Omental fat pad (tissue), 4 donors: Measurements from ENCODE around the gene HFM1. TPM values are rescaled to one million over a fixed set of nuclear protein-coding genes. Genes with fewer than 3 reads are reported as not detected.
"Not testable (repeated sequence)": the region's sequence is repeated elsewhere in the genome, so short reads cannot be mapped to it uniquely, and the experiment has no call there.

Experiments used
- ATAC-seq: fragments of 150-250 bp; one replicate; pipeline ENCODE4 v1.9.1; 2016; ENCODE audit warnings: mild to moderate bottlenecking, moderate library complexity; ENCODE audit not compliant: low FRiP score
- DNase-seq: peaks from one replicate; pipeline ENCODE4 v3.0.0-alpha.2; 2019; ENCODE audit warnings: low spot score
- total RNA-seq, 4 donors: library from RNA; depleted of rRNA; stranded (reverse); fragments of >200 nt; gene quantifications; one replicate each; pipeline ENCODE4 v1.1.0, GENCODE V29; 2016
- TF ChIP-seq, protein P1 (sequence below), 3 donors: fragments of 450-650 bp; IDR thresholded peaks; one replicate each; pipeline ENCODE4 v1.5.1; 2016 to 2017; ENCODE audit warnings: antibody characterized with exemption in 3 of 3, mild to moderate bottlenecking in 3 of 3, moderate library complexity in 2 of 3

HFM1 gene
- total RNA-seq, 4 donors from 2014 or later: 0.50 to 1.7 (median 0.78) TPM

DNA sequence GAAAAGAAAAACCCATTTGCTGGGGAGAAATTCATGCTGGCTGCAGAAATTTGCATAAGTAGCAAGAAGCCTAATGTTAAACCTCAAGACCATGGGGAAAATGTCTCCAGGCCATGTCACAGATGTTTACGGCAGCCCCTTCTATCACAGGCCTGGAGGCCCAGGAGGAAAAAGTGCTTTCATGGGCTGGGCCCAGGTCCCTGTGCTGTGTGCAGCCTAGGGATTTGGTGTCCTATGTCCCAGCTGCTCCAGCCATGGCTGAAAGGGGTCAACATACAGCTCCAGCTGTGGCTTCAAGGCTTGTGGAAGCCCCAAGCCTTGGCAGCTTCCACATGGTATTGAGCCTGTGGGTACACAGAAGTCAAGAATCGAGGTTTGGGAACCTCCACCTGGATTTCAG, 93.0 kb downstream of the HFM1 start:
- TF ChIP-seq, protein P1, sequence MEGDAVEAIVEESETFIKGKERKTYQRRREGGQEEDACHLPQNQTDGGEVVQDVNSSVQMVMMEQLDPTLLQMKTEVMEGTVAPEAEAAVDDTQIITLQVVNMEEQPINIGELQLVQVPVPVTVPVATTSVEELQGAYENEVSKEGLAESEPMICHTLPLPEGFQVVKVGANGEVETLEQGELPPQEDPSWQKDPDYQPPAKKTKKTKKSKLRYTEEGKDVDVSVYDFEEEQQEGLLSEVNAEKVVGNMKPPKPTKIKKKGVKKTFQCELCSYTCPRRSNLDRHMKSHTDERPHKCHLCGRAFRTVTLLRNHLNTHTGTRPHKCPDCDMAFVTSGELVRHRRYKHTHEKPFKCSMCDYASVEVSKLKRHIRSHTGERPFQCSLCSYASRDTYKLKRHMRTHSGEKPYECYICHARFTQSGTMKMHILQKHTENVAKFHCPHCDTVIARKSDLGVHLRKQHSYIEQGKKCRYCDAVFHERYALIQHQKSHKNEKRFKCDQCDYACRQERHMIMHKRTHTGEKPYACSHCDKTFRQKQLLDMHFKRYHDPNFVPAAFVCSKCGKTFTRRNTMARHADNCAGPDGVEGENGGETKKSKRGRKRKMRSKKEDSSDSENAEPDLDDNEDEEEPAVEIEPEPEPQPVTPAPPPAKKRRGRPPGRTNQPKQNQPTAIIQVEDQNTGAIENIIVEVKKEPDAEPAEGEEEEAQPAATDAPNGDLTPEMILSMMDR (IDR thresholded peaks at IDR 0.05): no peak
- ATAC-seq: no peak
- DNase-seq: no peak

GRCh38 chr1:91308544-91308943, 96.1 kb downstream of the HFM1 start:
- TF ChIP-seq, protein P1 (IDR thresholded peaks at IDR 0.05): no peak
- DNase-seq (no peak), ATAC-seq (no peak)

DNA sequence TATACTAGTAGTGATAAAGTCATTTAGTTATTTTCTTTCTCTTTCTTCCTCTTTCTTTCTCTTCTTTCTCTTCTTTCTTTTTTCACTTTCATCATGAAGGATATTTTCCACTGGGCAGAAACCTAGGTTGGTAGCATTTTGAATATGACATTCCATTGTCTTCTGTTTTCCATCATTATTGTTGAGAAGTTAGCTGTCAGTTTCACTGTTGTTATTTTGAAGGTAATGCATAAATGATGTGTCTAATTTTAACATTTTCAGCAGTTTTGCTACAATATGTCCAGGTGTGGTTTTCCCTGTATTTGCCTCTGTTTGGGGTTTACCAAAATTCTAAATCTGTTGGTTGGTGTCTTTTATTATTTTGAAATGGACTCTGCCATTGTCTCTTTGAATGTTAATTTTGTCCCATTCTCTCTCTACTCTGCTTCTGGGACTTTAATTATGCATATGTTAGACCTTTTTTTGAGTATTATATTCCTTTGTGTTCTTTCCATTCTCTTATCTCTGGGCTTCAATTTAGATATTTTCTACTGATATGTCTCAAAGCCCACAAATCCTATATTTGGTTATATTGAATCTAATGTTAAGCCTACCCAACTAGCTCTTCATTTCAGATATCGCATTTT, 96.7 kb downstream of the HFM1 start:
- DNase-seq: no peak
- ATAC-seq: no peak
- TF ChIP-seq, protein P1 (IDR thresholded peaks at IDR 0.05): no peak

GRCh38 chr1:91303165-91303564, 101.5 kb downstream of the HFM1 start:
- DNase-seq: no peak
- ATAC-seq: no peak
- TF ChIP-seq, protein P1 (IDR thresholded peaks at IDR 0.05): no peak

GRCh38 chr1:91288843-91289553, 115.6 kb downstream of the HFM1 start:
- not testable (repeated sequence) for ATAC-seq, DNase-seq

DNA sequence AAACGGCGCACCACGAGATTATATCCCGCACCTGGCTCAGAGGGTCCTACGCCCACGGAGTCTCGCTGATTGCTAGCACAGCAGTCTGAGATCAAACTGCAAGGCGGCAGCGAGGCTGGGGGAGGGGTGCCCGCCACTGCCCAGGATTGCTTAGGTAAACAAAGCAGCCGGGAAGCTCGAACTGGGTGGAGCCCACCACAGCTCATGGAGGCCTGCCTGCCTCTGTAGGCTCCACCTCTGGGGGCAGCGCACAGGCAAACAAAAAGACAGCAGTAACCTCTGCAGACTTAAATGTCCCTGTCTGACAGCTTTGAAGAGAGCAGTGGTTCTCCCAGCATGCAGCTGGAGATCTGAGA, 117.7 kb downstream of the HFM1 start:
- not testable (repeated sequence) for ATAC-seq, DNase-seq

DNA sequence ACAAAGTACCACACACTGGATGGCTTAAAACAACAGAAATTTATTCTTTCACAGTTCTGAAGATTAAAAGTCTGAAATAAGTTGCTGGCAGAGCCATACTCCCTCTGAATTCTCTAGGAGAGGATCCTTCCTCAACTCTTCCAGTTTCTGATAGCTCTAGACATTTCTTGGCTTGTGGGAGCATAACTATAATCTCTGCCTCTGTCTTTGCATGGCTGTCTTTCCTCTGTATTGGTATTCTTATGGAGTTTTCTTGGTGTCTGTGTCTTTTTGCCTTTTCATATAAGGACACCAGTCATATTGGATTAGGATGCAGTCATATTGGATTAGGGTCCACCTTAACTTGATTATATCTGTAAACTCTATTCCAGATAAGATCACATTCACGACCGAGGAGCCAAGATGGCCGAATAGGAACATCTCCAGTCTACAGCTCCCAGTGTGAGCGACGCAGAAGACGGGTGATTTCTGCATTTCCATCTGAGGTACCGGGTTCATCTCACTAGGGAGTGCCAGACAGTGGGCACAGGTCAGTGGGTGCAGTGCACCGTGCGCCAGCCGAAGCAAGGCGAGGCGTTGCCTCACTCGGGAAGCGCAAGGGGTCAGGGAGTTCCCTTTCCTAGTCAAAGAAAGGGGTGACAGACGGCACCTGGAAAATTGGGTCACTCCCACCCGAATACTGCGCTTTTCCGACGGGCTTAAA, 118.2 kb downstream of the HFM1 start:
- not testable (repeated sequence) for ATAC-seq, DNase-seq

DNA sequence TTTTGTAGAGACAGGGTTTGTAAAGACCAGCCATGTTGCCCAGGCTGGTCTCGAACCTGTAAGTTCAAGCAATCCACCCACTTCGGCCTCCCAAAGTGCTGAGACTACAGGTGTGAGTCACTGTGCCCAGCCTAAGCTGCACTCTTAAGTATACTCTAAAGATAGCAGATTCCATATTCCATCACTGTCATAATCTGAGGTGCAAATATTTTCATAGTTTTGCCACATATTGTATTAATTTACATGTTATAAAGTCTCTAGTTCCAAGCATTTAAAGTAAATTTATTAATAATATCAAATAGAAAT, 121.3 kb downstream of the HFM1 start:
- ATAC-seq: no peak
- no peak for DNase-seq
- TF ChIP-seq, protein P1 (IDR thresholded peaks at IDR 0.05): no peak
